HepG2 (cell line): ENCODE data around the gene TMEM121. TPM values are rescaled to one million over a fixed set of nuclear protein-coding genes. Genes with fewer than 3 reads are reported as not detected.

Experiments
- ARNTL ChIP-seq: sonication (generic); formaldehyde crosslinking; IDR thresholded peaks from 2 replicates; pipeline ENCODE4 v1.4.0; 2020; ENCODE audit warnings: mild to moderate bottlenecking, missing genetic modification reagents
- FOXM1 ChIP-seq: sonication (generic); formaldehyde crosslinking; IDR thresholded peaks from 2 replicates; pipeline ENCODE4 v1.5.0; 2020; ENCODE audit warnings: missing genetic modification reagents
- PTBP1 ChIP-seq: fragments of 200-400 bp; formaldehyde crosslinking; IDR thresholded peaks from 2 replicates; pipeline ENCODE4 v1.6.1; 2018; ENCODE audit warnings: low read length, low read depth; ENCODE audit not compliant: poor library complexity, severe bottlenecking
- ZNF746 ChIP-seq: sonication (generic); formaldehyde crosslinking; IDR thresholded peaks from 2 replicates; pipeline ENCODE4 v1.8.0; 2022; ENCODE audit warnings: mild to moderate bottlenecking, missing genetic modification reagents
- ZNF761 ChIP-seq: sonication (generic); formaldehyde crosslinking; conservative IDR thresholded peaks from 2 replicates; pipeline ENCODE4 v1.4.0; 2020; ENCODE audit warnings: mild to moderate bottlenecking, missing genetic modification reagents
- polyA plus RNA-seq, 8 experiments: library from polyadenylated mRNA; depleted of rRNA in 3 of 8; stranded (reverse) in 7 of 8; unstranded in 1 of 8; fragments of >200 nt; fragmentation: Illumina TruSeq in 4 of 8; extraction: Trizol in 4 of 8; gene quantifications; 2 replicates each; pipeline versions ENCODE4 v1.2.1 to v1.2.3, GENCODE V29; 2011 to 2016; ENCODE audit warnings: low read depth in 4 of 8, missing spikeins in 1 of 8, mixed read lengths in 1 of 8; ENCODE audit not compliant: insufficient read depth in 1 of 8
- total RNA-seq, 5 experiments: library from RNA; depleted of rRNA; stranded (reverse); fragments of >200 nt; fragmentation: Illumina TruSeq; extraction: Trizol; gene quantifications; 2 replicates each; pipeline ENCODE4 v1.2.3, GENCODE V29; 2016; ENCODE audit warnings: low read depth in 1 of 5
- TF ChIP-seq, protein P1 (sequence below): IDR thresholded peaks from 2 replicates; pipeline ENCODE4 v1.4.0; 2020; ENCODE audit warnings: mild to moderate bottlenecking, missing genetic modification reagents
- TF ChIP-seq, protein P2 (sequence below): sonication (generic); formaldehyde crosslinking; conservative IDR thresholded peaks from 2 replicates; pipeline ENCODE4 v1.4.0; 2020; ENCODE audit warnings: mild to moderate bottlenecking, missing genetic modification reagents, moderate library complexity
- TF ChIP-seq, protein P3 (sequence below): sonication (generic); formaldehyde crosslinking; IDR thresholded peaks from 2 replicates; pipeline ENCODE4 v1.4.0; 2020; ENCODE audit warnings: mild to moderate bottlenecking, missing genetic modification reagents
- TF ChIP-seq, protein P4 (sequence below): IDR thresholded peaks from 2 replicates; pipeline ENCODE4 v1.6.1; 2016; ENCODE audit warnings: low read depth, control low read depth
- TF ChIP-seq, protein P5 (sequence below): sonication (generic); formaldehyde crosslinking; IDR thresholded peaks from 2 replicates; pipeline ENCODE4 v1.4.0; 2020; ENCODE audit warnings: mild to moderate bottlenecking, missing genetic modification reagents, borderline replicate concordance

TMEM121 gene
- total and polyA plus RNA-seq, 2 of the 13 experiments (the other 11 are each of a cell fraction or from before 2014, with no cell fraction given), result 6.6 to 19.0 TPM

DNA sequence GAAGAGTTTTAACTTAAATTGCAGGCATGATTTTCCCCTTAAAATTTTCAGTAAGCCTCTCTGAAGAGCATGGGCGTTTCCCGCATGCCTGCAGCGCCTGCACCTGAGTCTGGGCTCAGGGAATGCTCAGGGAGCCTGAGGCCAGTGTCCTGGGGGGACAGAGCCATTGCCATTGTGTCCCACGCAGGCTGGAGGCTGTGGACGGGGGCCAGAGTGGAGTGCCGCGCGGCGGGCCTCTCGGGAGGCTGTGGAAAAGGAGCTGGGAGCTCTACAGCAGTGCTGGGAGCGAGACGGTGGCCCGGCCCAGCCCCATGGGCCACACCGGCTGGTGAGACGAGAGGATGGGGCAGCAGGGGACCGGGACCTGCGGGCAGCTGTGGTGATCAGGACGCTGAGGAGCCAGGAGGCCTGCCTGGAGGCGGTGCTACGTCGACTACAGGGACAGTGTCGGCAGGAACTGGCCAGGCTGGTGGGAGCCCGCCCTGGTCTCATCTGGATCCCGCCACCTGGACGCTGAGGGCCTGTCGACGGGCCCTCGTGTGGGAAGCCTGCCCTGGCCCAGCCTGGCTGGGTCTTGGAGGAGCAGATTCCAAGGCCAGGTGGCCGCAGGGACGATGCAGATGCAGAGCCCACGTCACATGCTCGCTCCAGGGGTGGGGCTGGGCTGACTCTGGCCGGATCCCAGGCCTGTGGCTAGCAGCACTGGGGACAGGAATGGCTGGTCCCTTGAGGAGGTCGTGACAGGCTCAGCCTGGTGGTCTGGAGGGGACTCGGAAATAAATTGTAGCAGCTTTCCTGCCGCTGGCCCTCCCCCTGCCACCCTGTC, 27.7 kb upstream of the TMEM121 start (continued):
- TF ChIP-seq, protein P1, sequence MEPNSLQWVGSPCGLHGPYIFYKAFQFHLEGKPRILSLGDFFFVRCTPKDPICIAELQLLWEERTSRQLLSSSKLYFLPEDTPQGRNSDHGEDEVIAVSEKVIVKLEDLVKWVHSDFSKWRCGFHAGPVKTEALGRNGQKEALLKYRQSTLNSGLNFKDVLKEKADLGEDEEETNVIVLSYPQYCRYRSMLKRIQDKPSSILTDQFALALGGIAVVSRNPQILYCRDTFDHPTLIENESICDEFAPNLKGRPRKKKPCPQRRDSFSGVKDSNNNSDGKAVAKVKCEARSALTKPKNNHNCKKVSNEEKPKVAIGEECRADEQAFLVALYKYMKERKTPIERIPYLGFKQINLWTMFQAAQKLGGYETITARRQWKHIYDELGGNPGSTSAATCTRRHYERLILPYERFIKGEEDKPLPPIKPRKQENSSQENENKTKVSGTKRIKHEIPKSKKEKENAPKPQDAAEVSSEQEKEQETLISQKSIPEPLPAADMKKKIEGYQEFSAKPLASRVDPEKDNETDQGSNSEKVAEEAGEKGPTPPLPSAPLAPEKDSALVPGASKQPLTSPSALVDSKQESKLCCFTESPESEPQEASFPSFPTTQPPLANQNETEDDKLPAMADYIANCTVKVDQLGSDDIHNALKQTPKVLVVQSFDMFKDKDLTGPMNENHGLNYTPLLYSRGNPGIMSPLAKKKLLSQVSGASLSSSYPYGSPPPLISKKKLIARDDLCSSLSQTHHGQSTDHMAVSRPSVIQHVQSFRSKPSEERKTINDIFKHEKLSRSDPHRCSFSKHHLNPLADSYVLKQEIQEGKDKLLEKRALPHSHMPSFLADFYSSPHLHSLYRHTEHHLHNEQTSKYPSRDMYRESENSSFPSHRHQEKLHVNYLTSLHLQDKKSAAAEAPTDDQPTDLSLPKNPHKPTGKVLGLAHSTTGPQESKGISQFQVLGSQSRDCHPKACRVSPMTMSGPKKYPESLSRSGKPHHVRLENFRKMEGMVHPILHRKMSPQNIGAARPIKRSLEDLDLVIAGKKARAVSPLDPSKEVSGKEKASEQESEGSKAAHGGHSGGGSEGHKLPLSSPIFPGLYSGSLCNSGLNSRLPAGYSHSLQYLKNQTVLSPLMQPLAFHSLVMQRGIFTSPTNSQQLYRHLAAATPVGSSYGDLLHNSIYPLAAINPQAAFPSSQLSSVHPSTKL (CRISPR knock-in tag), result no peak
- TF ChIP-seq PTBP1 (no peak), ARNTL (CRISPR knock-in tag) (no peak), ZNF761 (CRISPR knock-in tag) (no peak), ZNF746 (CRISPR knock-in tag) (no peak), FOXM1 (CRISPR knock-in tag) (no peak)
- TF ChIP-seq, protein P2, sequence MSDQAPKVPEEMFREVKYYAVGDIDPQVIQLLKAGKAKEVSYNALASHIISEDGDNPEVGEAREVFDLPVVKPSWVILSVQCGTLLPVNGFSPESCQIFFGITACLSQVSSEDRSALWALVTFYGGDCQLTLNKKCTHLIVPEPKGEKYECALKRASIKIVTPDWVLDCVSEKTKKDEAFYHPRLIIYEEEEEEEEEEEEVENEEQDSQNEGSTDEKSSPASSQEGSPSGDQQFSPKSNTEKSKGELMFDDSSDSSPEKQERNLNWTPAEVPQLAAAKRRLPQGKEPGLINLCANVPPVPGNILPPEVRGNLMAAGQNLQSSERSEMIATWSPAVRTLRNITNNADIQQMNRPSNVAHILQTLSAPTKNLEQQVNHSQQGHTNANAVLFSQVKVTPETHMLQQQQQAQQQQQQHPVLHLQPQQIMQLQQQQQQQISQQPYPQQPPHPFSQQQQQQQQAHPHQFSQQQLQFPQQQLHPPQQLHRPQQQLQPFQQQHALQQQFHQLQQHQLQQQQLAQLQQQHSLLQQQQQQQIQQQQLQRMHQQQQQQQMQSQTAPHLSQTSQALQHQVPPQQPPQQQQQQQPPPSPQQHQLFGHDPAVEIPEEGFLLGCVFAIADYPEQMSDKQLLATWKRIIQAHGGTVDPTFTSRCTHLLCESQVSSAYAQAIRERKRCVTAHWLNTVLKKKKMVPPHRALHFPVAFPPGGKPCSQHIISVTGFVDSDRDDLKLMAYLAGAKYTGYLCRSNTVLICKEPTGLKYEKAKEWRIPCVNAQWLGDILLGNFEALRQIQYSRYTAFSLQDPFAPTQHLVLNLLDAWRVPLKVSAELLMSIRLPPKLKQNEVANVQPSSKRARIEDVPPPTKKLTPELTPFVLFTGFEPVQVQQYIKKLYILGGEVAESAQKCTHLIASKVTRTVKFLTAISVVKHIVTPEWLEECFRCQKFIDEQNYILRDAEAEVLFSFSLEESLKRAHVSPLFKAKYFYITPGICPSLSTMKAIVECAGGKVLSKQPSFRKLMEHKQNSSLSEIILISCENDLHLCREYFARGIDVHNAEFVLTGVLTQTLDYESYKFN (CRISPR knock-in tag), result no peak
- TF ChIP-seq, protein P3, sequence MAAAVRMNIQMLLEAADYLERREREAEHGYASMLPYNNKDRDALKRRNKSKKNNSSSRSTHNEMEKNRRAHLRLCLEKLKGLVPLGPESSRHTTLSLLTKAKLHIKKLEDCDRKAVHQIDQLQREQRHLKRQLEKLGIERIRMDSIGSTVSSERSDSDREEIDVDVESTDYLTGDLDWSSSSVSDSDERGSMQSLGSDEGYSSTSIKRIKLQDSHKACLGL (CRISPR knock-in tag), result 0 out of 2 replicates have a peak, but pooled peaks have one; percentile 21
- TF ChIP-seq, protein P4, sequence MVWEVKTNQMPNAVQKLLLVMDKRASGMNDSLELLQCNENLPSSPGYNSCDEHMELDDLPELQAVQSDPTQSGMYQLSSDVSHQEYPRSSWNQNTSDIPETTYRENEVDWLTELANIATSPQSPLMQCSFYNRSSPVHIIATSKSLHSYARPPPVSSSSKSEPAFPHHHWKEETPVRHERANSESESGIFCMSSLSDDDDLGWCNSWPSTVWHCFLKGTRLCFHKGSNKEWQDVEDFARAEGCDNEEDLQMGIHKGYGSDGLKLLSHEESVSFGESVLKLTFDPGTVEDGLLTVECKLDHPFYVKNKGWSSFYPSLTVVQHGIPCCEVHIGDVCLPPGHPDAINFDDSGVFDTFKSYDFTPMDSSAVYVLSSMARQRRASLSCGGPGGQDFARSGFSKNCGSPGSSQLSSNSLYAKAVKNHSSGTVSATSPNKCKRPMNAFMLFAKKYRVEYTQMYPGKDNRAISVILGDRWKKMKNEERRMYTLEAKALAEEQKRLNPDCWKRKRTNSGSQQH (CRISPR knock-in tag), result no peak
- TF ChIP-seq, protein P5, sequence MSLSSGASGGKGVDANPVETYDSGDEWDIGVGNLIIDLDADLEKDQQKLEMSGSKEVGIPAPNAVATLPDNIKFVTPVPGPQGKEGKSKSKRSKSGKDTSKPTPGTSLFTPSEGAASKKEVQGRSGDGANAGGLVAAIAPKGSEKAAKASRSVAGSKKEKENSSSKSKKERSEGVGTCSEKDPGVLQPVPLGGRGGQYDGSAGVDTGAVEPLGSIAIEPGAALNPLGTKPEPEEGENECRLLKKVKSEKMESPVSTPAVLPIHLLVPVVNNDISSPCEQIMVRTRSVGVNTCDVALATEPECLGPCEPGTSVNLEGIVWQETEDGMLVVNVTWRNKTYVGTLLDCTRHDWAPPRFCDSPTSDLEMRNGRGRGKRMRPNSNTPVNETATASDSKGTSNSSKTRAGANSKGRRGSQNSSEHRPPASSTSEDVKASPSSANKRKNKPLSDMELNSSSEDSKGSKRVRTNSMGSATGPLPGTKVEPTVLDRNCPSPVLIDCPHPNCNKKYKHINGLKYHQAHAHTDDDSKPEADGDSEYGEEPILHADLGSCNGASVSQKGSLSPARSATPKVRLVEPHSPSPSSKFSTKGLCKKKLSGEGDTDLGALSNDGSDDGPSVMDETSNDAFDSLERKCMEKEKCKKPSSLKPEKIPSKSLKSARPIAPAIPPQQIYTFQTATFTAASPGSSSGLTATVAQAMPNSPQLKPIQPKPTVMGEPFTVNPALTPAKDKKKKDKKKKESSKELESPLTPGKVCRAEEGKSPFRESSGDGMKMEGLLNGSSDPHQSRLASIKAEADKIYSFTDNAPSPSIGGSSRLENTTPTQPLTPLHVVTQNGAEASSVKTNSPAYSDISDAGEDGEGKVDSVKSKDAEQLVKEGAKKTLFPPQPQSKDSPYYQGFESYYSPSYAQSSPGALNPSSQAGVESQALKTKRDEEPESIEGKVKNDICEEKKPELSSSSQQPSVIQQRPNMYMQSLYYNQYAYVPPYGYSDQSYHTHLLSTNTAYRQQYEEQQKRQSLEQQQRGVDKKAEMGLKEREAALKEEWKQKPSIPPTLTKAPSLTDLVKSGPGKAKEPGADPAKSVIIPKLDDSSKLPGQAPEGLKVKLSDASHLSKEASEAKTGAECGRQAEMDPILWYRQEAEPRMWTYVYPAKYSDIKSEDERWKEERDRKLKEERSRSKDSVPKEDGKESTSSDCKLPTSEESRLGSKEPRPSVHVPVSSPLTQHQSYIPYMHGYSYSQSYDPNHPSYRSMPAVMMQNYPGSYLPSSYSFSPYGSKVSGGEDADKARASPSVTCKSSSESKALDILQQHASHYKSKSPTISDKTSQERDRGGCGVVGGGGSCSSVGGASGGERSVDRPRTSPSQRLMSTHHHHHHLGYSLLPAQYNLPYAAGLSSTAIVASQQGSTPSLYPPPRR, result no peak
